Mesodermal cell (in vitro differentiated cells): Measurements from ENCODE around the gene POLR2J.

Source experiments
- H3K27ac ChIP-seq: 2 replicates; pipeline ENCODE4 v1.7.0; 2013; ENCODE audit warnings: mild to moderate bottlenecking, low read depth, low read length, moderate library complexity; ENCODE audit not compliant: severe bottlenecking
- H3K36me3 ChIP-seq: 2 replicates; pipeline ENCODE4 v1.7.1; 2013; ENCODE audit warnings: mild to moderate bottlenecking, low read length, moderate library complexity; ENCODE audit not compliant: control insufficient read depth, insufficient read depth
- H3K4me1 ChIP-seq: one replicate; pipeline ENCODE4 v1.7.1; 2013; ENCODE audit warnings: mild to moderate bottlenecking, low read length; ENCODE audit not compliant: insufficient read depth, control insufficient read depth, poor library complexity, severe bottlenecking
- H3K4me3 ChIP-seq: 2 replicates; pipeline ENCODE4 v1.7.0; 2013; ENCODE audit warnings: low read length, control low read depth, mild to moderate bottlenecking; ENCODE audit not compliant: insufficient read depth, poor library complexity, severe bottlenecking; ENCODE audit errors: extremely low read depth
- H3K9me3 ChIP-seq: 2 replicates; pipeline ENCODE4 v1.7.1; 2013; ENCODE audit warnings: mild to moderate bottlenecking, low read length, moderate library complexity; ENCODE audit not compliant: control insufficient read depth
- WGBS, 2 experiments: methylation state at CpG; one replicate each; pipeline ENCODE4 v1.1.5; 2013; ENCODE audit warnings: missing lambda C conversion rate in 2 of 2; ENCODE audit not compliant: insufficient coverage in 2 of 2; 5-methylcytosine and 5-hydroxymethylcytosine counted together

Gene POLR2J

GRCh38 chr7:102433219-102434038, 45.3 kb downstream of the POLR2J start, which contains the start of gene ORAI2:
ORAI2 (plus strand) TSS chr7:102433575; CDS start chr7:102438957, 5,382 bp downstream.
- 1 to 2% methylated on average over 26 to 56 of the region's 90 CpGs for WGBS, 2 experiments
- Histone ChIP-seq H3K27ac (peak within 1 kb of the TSS; percentile 69), H3K4me3 (peak within 1 kb of the TSS; percentile 70), H3K36me3 (peaks cover 25% of the 10 kb centered on the region), H3K9me3 (no peaks in the 10 kb centered on the region), H3K4me1 (peaks cover 15% of the 10 kb centered on the region)

DNA sequence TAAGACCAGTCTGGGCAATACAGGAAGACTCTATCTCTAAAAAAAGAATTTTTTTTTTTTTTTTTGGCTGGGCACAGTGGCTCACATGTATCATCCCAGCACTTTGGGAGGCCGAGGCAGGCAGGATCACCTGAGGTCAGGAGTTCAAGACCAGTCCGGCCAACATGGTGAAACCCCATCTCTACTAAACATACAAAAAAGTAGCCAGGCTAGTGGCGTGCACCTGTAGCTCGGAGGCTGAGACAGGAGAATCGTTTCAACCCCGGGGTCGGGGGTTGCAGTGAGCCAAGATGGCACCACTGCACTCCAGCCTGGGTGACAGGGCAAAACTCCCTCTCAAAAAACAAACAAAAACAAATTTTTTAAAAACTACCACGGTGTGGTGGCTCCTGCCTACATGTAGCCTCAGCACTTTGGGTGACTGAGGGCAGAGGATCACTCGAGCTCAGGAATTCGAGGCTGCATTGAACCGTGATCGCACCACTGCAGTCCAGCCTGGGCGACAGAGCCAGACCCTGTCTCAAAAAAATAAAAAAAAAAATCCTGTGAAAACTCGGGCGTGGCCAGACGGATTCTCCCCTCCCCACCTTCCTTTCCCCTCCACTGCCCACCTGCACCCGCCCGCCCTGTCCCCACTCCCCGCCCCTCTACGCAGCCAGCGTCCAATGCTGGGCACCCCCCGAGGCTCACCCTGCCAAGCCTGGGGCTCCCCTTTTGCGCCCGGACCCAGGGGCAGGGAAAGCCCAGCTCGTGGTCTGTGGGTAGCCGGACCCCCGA, 46.1 kb downstream of the POLR2J start:
- Histone ChIP-seq H3K27ac (peak overlapping the region; percentile 69), H3K4me3 (peak overlapping the region; percentile 70), H3K9me3 (no peaks in the 10 kb centered on the region), H3K36me3 (peaks cover 25% of the 10 kb centered on the region), H3K4me1 (peaks cover 15% of the 10 kb centered on the region)
- 21 to 59% methylated on average over 6 to 23 of the region's 27 CpGs for WGBS, 2 experiments

- H3K4me1 ChIP-seq = peaks cover 15% of the 10 kb centered on the region
- peaks cover 26% of the 10 kb centered on the region for H3K36me3 ChIP-seq
- 54% methylated on average over 16 to 17 of the region's 17 CpGs for WGBS, 2 experiments
- peak overlapping the region; percentile 49 for H3K27ac ChIP-seq
- H3K9me3 ChIP-seq = no peaks in the 10 kb centered on the region
- H3K4me3 ChIP-seq = no peak overlapping the region
Observed at GRCh38 chr7:102431617-102432298, 47.0 kb downstream of the POLR2J start.

- peaks cover 34% of the 10 kb centered on the region for H3K36me3 ChIP-seq
- WGBS, 2 experiments = 95 to 98% methylated on average over 10 of the region's 10 CpGs
- H3K9me3 ChIP-seq = no peaks in the 10 kb centered on the region
- H3K4me1 ChIP-seq = peaks cover 16% of the 10 kb centered on the region
- no peak overlapping the region for H3K4me3 ChIP-seq
- no peak overlapping the region for H3K27ac ChIP-seq
Observed at GRCh38 chr7:102429141-102429899, 49.4 kb downstream of the POLR2J start.

DNA sequence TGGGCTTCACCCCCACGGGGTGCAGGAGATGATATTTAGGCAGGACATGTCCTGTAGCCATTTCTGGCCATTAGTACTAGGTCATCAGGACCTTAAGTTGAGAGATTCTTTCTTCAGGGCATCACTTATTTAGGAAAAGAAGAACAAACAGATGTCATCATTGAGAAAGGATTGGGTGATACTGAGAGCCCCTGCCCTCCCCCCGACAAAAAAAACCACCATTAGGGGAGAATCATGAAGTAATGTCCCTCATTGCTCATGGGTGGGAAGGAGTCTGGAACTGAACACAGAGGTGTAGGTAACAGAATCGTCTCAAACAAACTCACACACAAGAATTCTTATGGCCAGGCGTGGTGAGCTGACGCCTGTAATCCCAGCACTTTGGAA, 51.7 kb downstream of the POLR2J start:
- Histone ChIP-seq H3K9me3 (no peaks in the 10 kb centered on the region), H3K27ac (no peak overlapping the region), H3K4me3 (no peak overlapping the region), H3K36me3 (peaks cover 51% of the 10 kb centered on the region), H3K4me1 (peaks cover 15% of the 10 kb centered on the region)
- 86% methylated on average over 2 to 3 of the region's 5 CpGs for WGBS, 2 experiments

- peaks cover 56% of the 10 kb centered on the region for H3K36me3 ChIP-seq
- H3K9me3 ChIP-seq = no peaks in the 10 kb centered on the region
- 94 to 95% methylated on average over 12 to 14 of the region's 16 CpGs for WGBS, 2 experiments
- H3K4me3 ChIP-seq = no peak overlapping the region
- peaks cover 12% of the 10 kb centered on the region for H3K4me1 ChIP-seq
- no peak overlapping the region for H3K27ac ChIP-seq
Observed at GRCh38 chr7:102426268-102427018, 52.3 kb downstream of the POLR2J start.

DNA sequence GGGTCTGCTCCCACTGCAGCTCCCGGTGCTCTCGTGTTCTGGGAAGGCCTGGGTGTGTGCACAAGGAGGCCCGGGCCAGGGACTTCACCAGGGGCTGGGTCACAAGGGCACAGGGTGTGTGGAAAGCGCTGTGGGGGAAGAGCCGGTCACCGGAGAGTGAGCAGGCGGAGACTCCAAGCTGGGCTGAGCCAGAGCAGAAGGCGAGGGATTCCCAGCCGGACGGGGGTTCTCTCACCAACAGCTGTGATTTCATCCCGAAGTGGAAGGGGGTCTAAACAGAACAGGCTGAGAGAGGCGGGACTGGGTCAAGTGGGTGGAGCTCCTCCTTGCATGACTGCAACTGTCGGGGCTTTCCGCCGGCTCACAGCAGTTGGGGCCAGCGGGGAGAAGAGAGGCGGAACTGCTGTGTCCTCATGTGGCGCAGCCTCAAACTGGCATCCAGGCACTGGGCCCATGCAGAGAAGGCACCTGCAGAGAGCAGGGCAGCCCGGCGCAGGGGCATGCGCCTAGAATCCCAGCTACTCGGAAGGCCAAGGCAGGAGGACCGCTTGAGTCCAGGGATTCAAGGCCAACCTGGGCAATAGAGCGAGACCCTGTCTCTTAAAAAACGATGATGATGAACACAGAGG, 53.0 kb downstream of the POLR2J start:
- Histone ChIP-seq H3K4me1 (peaks cover 12% of the 10 kb centered on the region), H3K36me3 (peaks cover 62% of the 10 kb centered on the region), H3K27ac (no peak overlapping the region), H3K4me3 (no peak overlapping the region), H3K9me3 (no peaks in the 10 kb centered on the region)
- WGBS, 2 experiments = 78 to 86% methylated on average over 21 to 25 of the region's 25 CpGs

DNA sequence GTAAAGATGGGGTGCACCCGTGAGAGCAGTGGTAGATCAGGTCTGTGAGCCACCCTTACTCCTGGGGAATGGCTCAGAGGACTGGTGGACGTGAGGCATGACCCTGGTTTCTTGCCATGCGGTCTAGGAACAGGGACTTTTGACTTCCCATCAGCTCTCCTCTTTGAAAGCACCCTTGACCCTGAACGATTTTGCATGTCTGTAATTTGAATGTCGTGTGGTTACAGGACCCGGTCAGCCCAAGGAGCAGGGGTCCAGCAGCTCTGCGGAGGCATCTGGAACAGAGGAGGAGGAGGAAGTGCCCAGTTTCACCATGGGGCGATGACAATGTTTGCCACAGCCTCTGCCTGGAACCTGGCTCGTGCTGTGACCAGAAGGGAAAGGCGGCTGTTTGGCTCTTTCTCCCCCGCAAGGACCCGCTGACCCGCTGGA, 53.9 kb downstream of the POLR2J start:
- peaks cover 71% of the 10 kb centered on the region for H3K36me3 ChIP-seq
- peaks cover 12% of the 10 kb centered on the region for H3K4me1 ChIP-seq
- H3K9me3 ChIP-seq = no peaks in the 10 kb centered on the region
- H3K4me3 ChIP-seq = no peak overlapping the region
- 94 to 95% methylated on average over 10 to 13 of the region's 13 CpGs for WGBS, 2 experiments
- no peak overlapping the region for H3K27ac ChIP-seq

DNA sequence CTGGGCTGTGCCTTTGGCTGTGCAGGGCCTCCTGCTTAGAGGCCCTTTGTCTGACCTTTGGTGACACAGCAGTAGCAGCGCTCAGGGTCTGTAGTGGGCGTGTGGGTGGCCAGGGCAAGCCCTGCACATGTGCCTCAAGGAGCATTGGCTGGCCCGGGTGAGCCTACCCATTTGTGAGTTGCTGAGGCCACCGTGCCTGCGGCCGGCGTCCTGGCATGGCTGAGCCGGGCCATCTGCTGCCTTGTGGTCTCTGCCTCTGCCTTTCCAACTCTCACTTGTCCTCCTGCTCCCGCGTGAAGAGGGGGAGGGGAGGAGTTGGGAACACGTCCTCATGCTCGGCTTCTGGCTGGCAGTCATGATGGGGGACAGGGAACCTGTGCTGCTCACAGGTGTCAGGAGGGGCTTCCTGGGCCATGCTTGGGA, 54.6 kb downstream of the POLR2J start:
- Histone ChIP-seq H3K4me1 (peaks cover 12% of the 10 kb centered on the region), H3K36me3 (peaks cover 77% of the 10 kb centered on the region), H3K9me3 (no peaks in the 10 kb centered on the region), H3K27ac (no peak overlapping the region), H3K4me3 (no peak overlapping the region)
- 72 to 82% methylated on average over 4 to 5 of the region's 12 CpGs for WGBS, 2 experiments
